Measurements from ENCODE around the gene NUDT8.
"Not testable (repeated sequence)": the region's sequence is repeated elsewhere in the genome, so short reads cannot be mapped to it uniquely, and the experiment has no call there.

NUDT8 gene

DNA sequence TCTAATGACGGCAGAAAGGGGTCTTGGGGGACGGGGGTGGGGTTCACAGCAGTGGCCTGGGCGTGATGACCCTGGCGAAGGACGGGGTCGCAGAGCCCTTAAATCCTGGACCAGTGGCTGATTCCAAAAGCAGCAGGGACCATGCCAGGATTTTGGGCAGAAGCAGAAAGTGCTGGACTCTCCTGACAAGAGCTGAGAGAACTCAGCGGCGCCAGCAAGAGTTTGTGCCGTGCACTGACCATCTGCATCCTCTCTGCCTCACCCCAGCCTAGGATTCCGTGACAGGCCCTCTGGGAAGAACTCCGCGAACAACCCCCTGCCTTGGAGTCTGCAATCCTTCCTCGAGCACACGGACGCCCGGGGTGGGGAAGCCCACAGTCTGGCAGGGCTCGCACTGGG is 23.6 kb downstream of the NUDT8 start:
- H3K56ac ChIP-seq (ENCODE audit: low read length), result peak overlapping the region; percentile 82
- no peak overlapping the region for H2BK5ac ChIP-seq (ENCODE audit: low read length)
- no peak overlapping the region for H2BK15ac ChIP-seq (replicated peaks; ENCODE audit: low read depth)
- WGBS (ENCODE audit: extremely low coverage, insufficient coverage, low lambda C conversion rate), result no CpG with 5 or more reads among the region's 17 CpGs
- no peak overlapping the region for H2AK5ac ChIP-seq (ENCODE audit: low read length)
- H3K23ac ChIP-seq (ENCODE audit: low read length), result no peak overlapping the region
- no peak overlapping the region for H2BK120ac ChIP-seq (ENCODE audit: low read depth, low read length)
- peak overlapping the region; percentile 90 for H3K4me2 ChIP-seq (ENCODE audit: low read length)
- H3K18ac ChIP-seq (ENCODE audit: low read length), result no peak overlapping the region
- no peak overlapping the region for H4K8ac ChIP-seq (ENCODE audit: low read depth, low read length)
- peaks cover 2% of the 10 kb centered on the region for H3K79me2 ChIP-seq (ENCODE audit: control insufficient read depth, insufficient read depth, low read length)
- H3K4me1 ChIP-seq (ENCODE audit: control insufficient read depth, low read depth, low read length), result no peaks in the 10 kb centered on the region
- no peaks in the 10 kb centered on the region for H3K36me3 ChIP-seq (ENCODE audit: control insufficient read depth, insufficient read depth, low read length)
- peak overlapping the region; percentile 5 for H3K4me3 ChIP-seq (ENCODE audit: low read length)
- no peak overlapping the region for H3K4ac ChIP-seq (ENCODE audit: low read depth, low read length)
- H3K9ac ChIP-seq (ENCODE audit: low read length), result peak overlapping the region; percentile 54
- no peak overlapping the region for H3K27ac ChIP-seq (ENCODE audit: low read depth, low read length)
- H4K5ac ChIP-seq (ENCODE audit: low read length), result no peak overlapping the region
- H3K27me3 ChIP-seq (ENCODE audit: insufficient read depth, low read length, poor library complexity), result no peaks in the 10 kb centered on the region
- peaks cover 7% of the 10 kb centered on the region for H3K79me1 ChIP-seq (ENCODE audit: low read length)
- no peak for DNase-seq

DNA sequence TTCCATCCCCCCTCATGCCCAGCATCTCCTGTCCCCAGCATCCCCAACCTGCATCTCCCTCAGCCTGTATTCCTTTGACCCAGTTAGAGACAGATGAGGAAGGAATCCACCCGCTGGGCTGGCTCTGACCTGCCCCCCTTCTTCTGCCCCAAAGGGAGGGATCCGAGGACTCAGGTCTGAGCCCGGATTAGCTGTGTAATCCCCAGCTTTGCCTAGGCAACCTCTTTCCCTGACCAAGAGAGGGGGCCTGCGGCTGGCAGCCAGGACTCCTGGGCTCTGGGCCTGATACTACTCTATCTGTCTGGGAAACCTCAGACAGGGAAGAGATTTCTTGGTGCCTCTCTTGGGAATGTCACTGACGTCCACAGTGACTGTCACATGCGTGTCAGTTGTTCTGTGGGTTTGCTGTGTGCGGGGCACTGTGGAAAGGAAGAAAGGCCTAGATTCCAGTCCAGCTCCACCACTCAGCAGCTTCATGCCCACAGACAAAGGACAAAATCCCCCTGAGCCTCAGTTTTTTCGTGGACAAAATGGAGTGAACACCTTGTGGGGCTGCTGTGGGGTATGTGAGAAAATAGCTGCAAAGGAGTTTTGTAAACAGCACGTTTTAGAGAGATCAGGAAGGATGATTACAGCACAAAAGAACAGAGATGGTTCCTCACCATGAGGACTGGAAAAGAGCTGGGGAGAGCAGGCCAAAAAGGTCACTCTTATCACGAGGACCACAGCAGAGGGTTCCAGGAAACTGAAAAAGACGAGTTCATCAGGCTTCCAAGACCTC is 24.3 kb downstream of the NUDT8 start:
- no peak overlapping the region for H4K5ac ChIP-seq (ENCODE audit: low read length)
- DNase-seq, result no peak
- H2BK15ac ChIP-seq (replicated peaks; ENCODE audit: low read depth), result no peak overlapping the region
- H3K18ac ChIP-seq (ENCODE audit: low read length), result no peak overlapping the region
- H2BK120ac ChIP-seq (ENCODE audit: low read depth, low read length), result no peak overlapping the region
- H3K27me3 ChIP-seq (ENCODE audit: insufficient read depth, low read length, poor library complexity), result no peaks in the 10 kb centered on the region
- H3K79me1 ChIP-seq (ENCODE audit: low read length), result peaks cover 7% of the 10 kb centered on the region
- H3K4me2 ChIP-seq (ENCODE audit: low read length), result no peak overlapping the region
- no CpG with 5 or more reads among the region's 11 CpGs for WGBS (ENCODE audit: extremely low coverage, insufficient coverage, low lambda C conversion rate)
- H2AK5ac ChIP-seq (ENCODE audit: low read length), result no peak overlapping the region
- no peak overlapping the region for H2BK5ac ChIP-seq (ENCODE audit: low read length)
- no peaks in the 10 kb centered on the region for H3K4me1 ChIP-seq (ENCODE audit: control insufficient read depth, low read depth, low read length)
- H3K36me3 ChIP-seq (ENCODE audit: control insufficient read depth, insufficient read depth, low read length), result no peaks in the 10 kb centered on the region
- no peak overlapping the region for H3K27ac ChIP-seq (ENCODE audit: low read depth, low read length)
- H3K79me2 ChIP-seq (ENCODE audit: control insufficient read depth, insufficient read depth, low read length), result peaks cover 2% of the 10 kb centered on the region
- H3K4me3 ChIP-seq (ENCODE audit: low read length), result no peak overlapping the region
- no peak overlapping the region for H3K56ac ChIP-seq (ENCODE audit: low read length)
- peak overlapping the region; percentile 8 for H3K4ac ChIP-seq (ENCODE audit: low read depth, low read length)
- no peak overlapping the region for H3K23ac ChIP-seq (ENCODE audit: low read length)
- H4K8ac ChIP-seq (ENCODE audit: low read depth, low read length), result no peak overlapping the region
- H3K9ac ChIP-seq (ENCODE audit: low read length), result no peak overlapping the region

DNA sequence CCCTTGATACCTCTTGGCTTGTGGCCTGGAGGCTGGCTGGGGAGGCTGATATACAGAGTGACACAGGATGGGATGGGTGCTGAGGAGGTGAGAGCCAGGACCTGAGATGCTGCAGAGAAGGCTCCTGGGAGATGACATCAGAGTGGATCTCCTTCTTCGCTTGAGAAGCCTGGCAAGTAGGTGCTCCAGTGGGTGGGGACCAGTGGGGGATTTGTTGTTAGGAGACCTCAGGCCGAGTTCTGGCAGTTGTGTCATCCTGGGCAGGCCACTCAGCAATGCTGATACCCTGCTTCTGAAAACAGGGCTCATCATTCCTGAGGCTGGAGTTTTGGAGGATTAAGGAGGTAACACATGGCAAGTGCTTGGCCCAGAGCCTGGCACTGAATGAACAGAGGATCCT is 24.9 kb downstream of the NUDT8 start:
- Histone ChIP-seq H3K4me2 (ENCODE audit: low read length) (no peak overlapping the region), H3K4me1 (ENCODE audit: control insufficient read depth, low read depth, low read length) (no peaks in the 10 kb centered on the region), H4K5ac (ENCODE audit: low read length) (no peak overlapping the region), H3K23ac (ENCODE audit: low read length) (no peak overlapping the region), H3K36me3 (ENCODE audit: control insufficient read depth, insufficient read depth, low read length) (no peaks in the 10 kb centered on the region), H3K56ac (ENCODE audit: low read length) (peak overlapping the region; percentile 3), H3K27me3 (ENCODE audit: insufficient read depth, low read length, poor library complexity) (no peaks in the 10 kb centered on the region), H3K4me3 (ENCODE audit: low read length) (no peak overlapping the region), H3K79me2 (ENCODE audit: control insufficient read depth, insufficient read depth, low read length) (peaks cover 2% of the 10 kb centered on the region), H3K27ac (ENCODE audit: low read depth, low read length) (no peak overlapping the region), H2BK15ac (replicated peaks; ENCODE audit: low read depth) (no peak overlapping the region), H2AK5ac (ENCODE audit: low read length) (no peak overlapping the region), H3K79me1 (ENCODE audit: low read length) (peaks cover 7% of the 10 kb centered on the region), H2BK120ac (ENCODE audit: low read depth, low read length) (no peak overlapping the region), H4K8ac (ENCODE audit: low read depth, low read length) (no peak overlapping the region), H3K18ac (ENCODE audit: low read length) (no peak overlapping the region), H3K4ac (ENCODE audit: low read depth, low read length) (peak overlapping the region; percentile 8), H2BK5ac (ENCODE audit: low read length) (no peak overlapping the region), H3K9ac (ENCODE audit: low read length) (no peak overlapping the region)
- DNase-seq, result no peak
- WGBS (ENCODE audit: extremely low coverage, insufficient coverage, low lambda C conversion rate), result no CpG with 5 or more reads among the region's 2 CpGs

DNA sequence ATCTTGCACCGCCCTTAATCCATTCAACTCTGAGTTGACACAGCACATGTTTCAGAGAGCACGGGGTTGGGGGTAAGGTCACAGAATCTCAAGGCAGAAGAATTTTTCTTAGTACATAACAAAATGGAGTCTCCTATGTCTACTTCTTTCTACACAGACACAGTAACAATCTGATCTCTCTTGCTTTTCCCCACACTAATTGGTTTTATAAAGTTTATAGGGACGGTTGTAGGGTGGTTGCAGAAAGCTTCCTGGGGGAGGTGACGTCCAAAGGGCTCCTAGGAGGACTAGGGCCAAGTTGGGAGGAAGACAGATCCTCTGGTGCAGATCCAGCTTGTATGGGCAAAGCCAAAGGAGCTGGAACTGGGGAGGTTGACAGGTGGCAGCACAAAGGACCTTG is 25.6 kb downstream of the NUDT8 start:
- H3K79me2 ChIP-seq (ENCODE audit: control insufficient read depth, insufficient read depth, low read length); H3K4ac ChIP-seq (ENCODE audit: low read depth, low read length); H2AK5ac ChIP-seq (ENCODE audit: low read length); H3K4me3 ChIP-seq (ENCODE audit: low read length); H2BK15ac ChIP-seq (replicated peaks; ENCODE audit: low read depth); H2BK5ac ChIP-seq (ENCODE audit: low read length); H3K9ac ChIP-seq (ENCODE audit: low read length); H2BK120ac ChIP-seq (ENCODE audit: low read depth, low read length); H3K4me2 ChIP-seq (ENCODE audit: low read length); H4K8ac ChIP-seq (ENCODE audit: low read depth, low read length); H3K36me3 ChIP-seq (ENCODE audit: control insufficient read depth, insufficient read depth, low read length); H3K18ac ChIP-seq (ENCODE audit: low read length); H3K27me3 ChIP-seq (ENCODE audit: insufficient read depth, low read length, poor library complexity); H3K79me1 ChIP-seq (ENCODE audit: low read length); H3K4me1 ChIP-seq (ENCODE audit: control insufficient read depth, low read depth, low read length); DNase-seq; H4K5ac ChIP-seq (ENCODE audit: low read length): not testable (repeated sequence)
- Histone ChIP-seq H3K27ac (ENCODE audit: low read depth, low read length) (peak overlapping the region; percentile 15), H3K23ac (ENCODE audit: low read length) (peak overlapping the region; percentile 11), H3K56ac (ENCODE audit: low read length) (peak overlapping the region; percentile 3)
- no CpG with 5 or more reads among the region's 4 CpGs for WGBS (ENCODE audit: extremely low coverage, insufficient coverage, low lambda C conversion rate)

DNA sequence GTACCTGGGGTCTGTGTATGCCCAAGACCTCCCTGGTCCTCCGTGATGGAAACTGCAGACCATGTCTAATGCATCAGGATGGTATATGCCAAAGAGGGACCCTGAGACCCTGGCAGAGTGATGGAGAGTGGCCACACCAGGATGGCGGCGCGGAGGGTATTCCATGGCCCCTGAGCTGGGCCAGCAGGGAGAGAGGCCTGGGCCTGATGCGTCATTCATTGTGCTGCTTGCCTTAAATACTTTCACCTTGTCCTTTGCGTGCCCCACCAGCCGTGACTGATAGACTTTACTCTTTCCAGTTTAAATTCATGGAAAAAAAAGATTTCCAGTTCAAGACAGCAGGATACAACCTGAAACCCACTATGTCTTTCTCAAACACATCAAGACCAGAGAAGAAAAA is 28.6 kb downstream of the NUDT8 start:
- Histone ChIP-seq H2BK15ac (replicated peaks; ENCODE audit: low read depth) (no peak overlapping the region), H2BK5ac (ENCODE audit: low read length) (no peak overlapping the region), H3K79me1 (ENCODE audit: low read length) (no peaks in the 10 kb centered on the region), H3K4me1 (ENCODE audit: control insufficient read depth, low read depth, low read length) (no peaks in the 10 kb centered on the region), H3K36me3 (ENCODE audit: control insufficient read depth, insufficient read depth, low read length) (no peaks in the 10 kb centered on the region), H3K27me3 (ENCODE audit: insufficient read depth, low read length, poor library complexity) (no peaks in the 10 kb centered on the region), H3K4me3 (ENCODE audit: low read length) (no peak overlapping the region), H4K5ac (ENCODE audit: low read length) (no peak overlapping the region), H3K79me2 (ENCODE audit: control insufficient read depth, insufficient read depth, low read length) (no peaks in the 10 kb centered on the region), H3K56ac (ENCODE audit: low read length) (no peak overlapping the region), H3K27ac (ENCODE audit: low read depth, low read length) (no peak overlapping the region), H4K8ac (ENCODE audit: low read depth, low read length) (no peak overlapping the region), H3K18ac (ENCODE audit: low read length) (no peak overlapping the region), H3K4ac (ENCODE audit: low read depth, low read length) (no peak overlapping the region), H3K23ac (ENCODE audit: low read length) (no peak overlapping the region), H2BK120ac (ENCODE audit: low read depth, low read length) (no peak overlapping the region), H2AK5ac (ENCODE audit: low read length) (no peak overlapping the region), H3K9ac (ENCODE audit: low read length) (no peak overlapping the region), H3K4me2 (ENCODE audit: low read length) (no peak overlapping the region)
- no peak for DNase-seq
- WGBS (ENCODE audit: extremely low coverage, insufficient coverage, low lambda C conversion rate), result no CpG with 5 or more reads among the region's 7 CpGs
